HEK293 (cell line): ENCODE measurements around the gene TMEM141.

Source experiments
- SETDB1 ChIP-seq: IDR thresholded peaks from one replicate; pipeline ENCODE4 v1.6.1; 2017; ENCODE audit warnings: mild to moderate bottlenecking, low read length, moderate library complexity, mixed read lengths; ENCODE audit not compliant: insufficient read length
- TCF7L2 ChIP-seq: IDR thresholded peaks from 2 replicates; pipeline ENCODE4 v1.6.1; 2011; ENCODE audit warnings: low read depth, mild to moderate bottlenecking, inconsistent platforms, low read length, moderate library complexity, borderline replicate concordance
- ZBTB1 ChIP-seq: fragments of 450-650 bp; formaldehyde crosslinking; IDR thresholded peaks from 2 replicates; pipeline ENCODE4 v1.5.1; 2016; ENCODE audit warnings: missing biosample characterization, missing genetic modification characterization
- ZFP41 ChIP-seq: fragments of 450-650 bp; formaldehyde crosslinking; IDR thresholded peaks from 2 replicates; pipeline ENCODE4 v1.5.1; 2016; ENCODE audit warnings: missing biosample characterization, missing genetic modification characterization, borderline replicate concordance
- ZNF433 ChIP-seq: fragments of 450-650 bp; formaldehyde crosslinking; IDR thresholded peaks from 2 replicates; pipeline ENCODE4 v1.5.1; 2016; ENCODE audit warnings: missing biosample characterization, missing genetic modification characterization, low read depth
- ZNF518A ChIP-seq: fragments of 450-650 bp; formaldehyde crosslinking; conservative IDR thresholded peaks from 2 replicates; pipeline ENCODE4 v1.5.1; 2016; ENCODE audit warnings: low read depth, missing biosample characterization, missing genetic modification characterization
- ZNF777 ChIP-seq: fragments of 450-650 bp; formaldehyde crosslinking; IDR thresholded peaks from 2 replicates; pipeline ENCODE4 v1.5.1; 2017; ENCODE audit warnings: missing biosample characterization, missing genetic modification characterization, borderline replicate concordance
- TF ChIP-seq, protein P1 (sequence below): fragments of 450-650 bp; formaldehyde crosslinking; IDR thresholded peaks from 2 replicates; pipeline ENCODE4 v1.5.1; 2016; ENCODE audit warnings: missing biosample characterization, missing genetic modification characterization
- TF ChIP-seq, protein P2 (sequence below): fragments of 450-650 bp; formaldehyde crosslinking; IDR thresholded peaks from 2 replicates; pipeline ENCODE4 v1.5.1; 2016; ENCODE audit warnings: missing biosample characterization, missing genetic modification characterization, borderline replicate concordance

DNA sequence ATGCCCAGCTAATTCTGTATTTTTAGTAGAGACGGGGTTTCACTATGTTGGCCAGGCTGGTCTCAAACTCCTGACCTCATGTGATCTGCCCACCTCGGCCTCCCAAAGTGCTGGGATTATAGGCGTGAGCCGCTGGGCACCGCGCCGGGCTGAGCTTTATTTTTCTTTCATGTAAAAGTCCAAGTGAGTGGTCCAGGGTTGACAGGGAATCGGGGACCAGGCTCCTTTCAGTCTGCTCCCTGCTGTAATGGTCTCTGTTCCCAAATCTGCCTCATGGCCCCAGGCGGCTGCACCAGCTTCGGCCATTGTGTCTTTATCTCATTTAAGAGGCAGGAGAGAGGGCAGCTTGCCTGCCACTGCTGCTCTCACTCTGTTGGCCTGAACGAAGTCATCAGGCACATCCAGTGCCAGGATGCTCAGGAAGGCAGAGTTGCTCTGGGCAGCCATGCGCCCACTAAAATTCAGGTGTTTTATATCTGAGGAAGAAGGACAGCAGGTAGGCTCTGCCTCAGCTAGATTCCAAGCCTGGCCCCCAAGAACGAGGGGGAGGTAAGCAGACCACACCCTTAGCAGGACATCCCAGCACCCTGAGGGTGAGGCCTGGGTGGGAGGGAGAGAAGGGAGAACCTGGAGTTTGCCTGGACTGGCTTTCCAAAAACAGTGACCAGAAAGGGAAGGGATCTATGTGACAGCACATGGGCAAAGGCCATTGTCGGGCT, 3.3 kb downstream of the TMEM141 start:
- TF ChIP-seq, protein P1, sequence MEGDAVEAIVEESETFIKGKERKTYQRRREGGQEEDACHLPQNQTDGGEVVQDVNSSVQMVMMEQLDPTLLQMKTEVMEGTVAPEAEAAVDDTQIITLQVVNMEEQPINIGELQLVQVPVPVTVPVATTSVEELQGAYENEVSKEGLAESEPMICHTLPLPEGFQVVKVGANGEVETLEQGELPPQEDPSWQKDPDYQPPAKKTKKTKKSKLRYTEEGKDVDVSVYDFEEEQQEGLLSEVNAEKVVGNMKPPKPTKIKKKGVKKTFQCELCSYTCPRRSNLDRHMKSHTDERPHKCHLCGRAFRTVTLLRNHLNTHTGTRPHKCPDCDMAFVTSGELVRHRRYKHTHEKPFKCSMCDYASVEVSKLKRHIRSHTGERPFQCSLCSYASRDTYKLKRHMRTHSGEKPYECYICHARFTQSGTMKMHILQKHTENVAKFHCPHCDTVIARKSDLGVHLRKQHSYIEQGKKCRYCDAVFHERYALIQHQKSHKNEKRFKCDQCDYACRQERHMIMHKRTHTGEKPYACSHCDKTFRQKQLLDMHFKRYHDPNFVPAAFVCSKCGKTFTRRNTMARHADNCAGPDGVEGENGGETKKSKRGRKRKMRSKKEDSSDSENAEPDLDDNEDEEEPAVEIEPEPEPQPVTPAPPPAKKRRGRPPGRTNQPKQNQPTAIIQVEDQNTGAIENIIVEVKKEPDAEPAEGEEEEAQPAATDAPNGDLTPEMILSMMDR (tag by site-specific recombination) = no peak
- no peak for TF ChIP-seq ZNF518A
- no peak for TF ChIP-seq ZNF777 (tag by site-specific recombination)
- no peak for TF ChIP-seq SETDB1
- no peak for TF ChIP-seq TCF7L2
- TF ChIP-seq ZFP41 (tag by site-specific recombination) = no peak
- TF ChIP-seq ZBTB1 = no peak
- TF ChIP-seq ZNF433 (tag by site-specific recombination) = no peak
- TF ChIP-seq, protein P2, sequence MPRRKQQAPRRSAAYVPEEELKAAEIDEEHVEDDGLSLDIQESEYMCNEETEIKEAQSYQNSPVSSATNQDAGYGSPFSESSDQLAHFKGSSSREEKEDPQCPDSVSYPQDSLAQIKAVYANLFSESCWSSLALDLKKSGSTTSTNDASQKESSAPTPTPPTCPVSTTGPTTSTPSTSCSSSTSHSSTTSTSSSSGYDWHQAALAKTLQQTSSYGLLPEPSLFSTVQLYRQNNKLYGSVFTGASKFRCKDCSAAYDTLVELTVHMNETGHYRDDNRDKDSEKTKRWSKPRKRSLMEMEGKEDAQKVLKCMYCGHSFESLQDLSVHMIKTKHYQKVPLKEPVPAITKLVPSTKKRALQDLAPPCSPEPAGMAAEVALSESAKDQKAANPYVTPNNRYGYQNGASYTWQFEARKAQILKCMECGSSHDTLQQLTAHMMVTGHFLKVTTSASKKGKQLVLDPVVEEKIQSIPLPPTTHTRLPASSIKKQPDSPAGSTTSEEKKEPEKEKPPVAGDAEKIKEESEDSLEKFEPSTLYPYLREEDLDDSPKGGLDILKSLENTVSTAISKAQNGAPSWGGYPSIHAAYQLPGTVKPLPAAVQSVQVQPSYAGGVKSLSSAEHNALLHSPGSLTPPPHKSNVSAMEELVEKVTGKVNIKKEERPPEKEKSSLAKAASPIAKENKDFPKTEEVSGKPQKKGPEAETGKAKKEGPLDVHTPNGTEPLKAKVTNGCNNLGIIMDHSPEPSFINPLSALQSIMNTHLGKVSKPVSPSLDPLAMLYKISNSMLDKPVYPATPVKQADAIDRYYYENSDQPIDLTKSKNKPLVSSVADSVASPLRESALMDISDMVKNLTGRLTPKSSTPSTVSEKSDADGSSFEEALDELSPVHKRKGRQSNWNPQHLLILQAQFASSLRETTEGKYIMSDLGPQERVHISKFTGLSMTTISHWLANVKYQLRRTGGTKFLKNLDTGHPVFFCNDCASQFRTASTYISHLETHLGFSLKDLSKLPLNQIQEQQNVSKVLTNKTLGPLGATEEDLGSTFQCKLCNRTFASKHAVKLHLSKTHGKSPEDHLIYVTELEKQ = no peak
